Neural cell (in vitro differentiated cells): Measurements from ENCODE around the gene DYNLL1. TPM values are rescaled to one million over a fixed set of nuclear protein-coding genes. Genes with fewer than 3 reads are reported as not detected.
A peak's percentile ranks its signal among the peaks of the same experiment; 100 is the strongest.

Source experiments
- H2AFZ ChIP-seq: fragments of 200-600, 300-800 bp; sonication (generic), shearing (Covaris generic); 2 replicates; pipeline ENCODE4 v1.6.0; 2014; ENCODE audit warnings: low read depth, mild to moderate bottlenecking, antibody characterized with exemption, low read length, moderate library complexity
- H3F3A ChIP-seq: fragments of 200-600 bp; shearing (Covaris generic); 2 replicates; pipeline ENCODE4 v1.6.1; 2016; ENCODE audit warnings: mild to moderate bottlenecking, moderate library complexity, mixed read lengths, antibody characterized with exemption, low read length; ENCODE audit not compliant: insufficient read depth, poor library complexity, severe bottlenecking
- H3K27ac ChIP-seq: fragments of 200-600, 300-800 bp; sonication (generic), shearing (Covaris generic); 2 replicates; pipeline ENCODE4 v1.5.1; 2014; ENCODE audit warnings: mild to moderate bottlenecking, low read length, moderate library complexity
- H3K27me3 ChIP-seq: fragments of 300-800, 200-600 bp; sonication (generic), shearing (Covaris generic); 2 replicates; pipeline ENCODE4 v1.6.0; 2014; ENCODE audit warnings: mild to moderate bottlenecking, low read depth, low read length, moderate library complexity; ENCODE audit not compliant: insufficient read depth
- H3K36me3 ChIP-seq: fragments of 300-800, 200-600 bp; sonication (generic), shearing (Covaris generic); 2 replicates; pipeline ENCODE4 v1.5.1; 2014; ENCODE audit warnings: mild to moderate bottlenecking, antibody characterized with exemption, low read length, moderate library complexity; ENCODE audit not compliant: insufficient read depth
- H3K4me2 ChIP-seq: fragments of 300-800, 200-600 bp; sonication (generic), shearing (Covaris generic); 2 replicates; pipeline ENCODE4 v1.6.0; 2014; ENCODE audit warnings: mild to moderate bottlenecking, low read length
- H3K4me3 ChIP-seq: fragments of 300-800, 200-600 bp; sonication (generic), shearing (Covaris generic); 2 replicates; pipeline ENCODE4 v1.5.1; 2014; ENCODE audit warnings: mild to moderate bottlenecking, low read length, moderate library complexity
- H3K79me2 ChIP-seq: fragments of 200-600 bp; shearing (Covaris generic); replicated peaks from 2 replicates; pipeline ENCODE4 v1.6.0; 2014; ENCODE audit warnings: mild to moderate bottlenecking, low read length, moderate library complexity; ENCODE audit not compliant: insufficient read depth
- H3K9ac ChIP-seq: fragments of 300-800, 200-600 bp; sonication (generic), shearing (Covaris generic); 2 replicates; pipeline ENCODE4 v1.6.1; 2016; ENCODE audit warnings: mild to moderate bottlenecking, low read length, mixed read lengths
- H3K9me2 ChIP-seq: fragments of 200-600 bp; shearing (Covaris generic); 2 replicates; pipeline ENCODE4 v1.6.1; 2016; ENCODE audit warnings: mild to moderate bottlenecking, low read length, mixed read lengths; ENCODE audit not compliant: insufficient read depth
- H3K9me3 ChIP-seq: fragments of 200-600, 300-800 bp; sonication (generic), shearing (Covaris generic); 2 replicates; pipeline ENCODE4 v1.6.1; 2016; ENCODE audit warnings: mild to moderate bottlenecking, mixed run types, low read length, moderate library complexity, mixed read lengths
- H4K20me1 ChIP-seq: fragments of 200-600 bp; shearing (Covaris generic); 2 replicates; pipeline ENCODE4 v1.6.1; 2016; ENCODE audit warnings: mild to moderate bottlenecking, mixed run types; ENCODE audit not compliant: insufficient read depth
- EP300 ChIP-seq: fragments of 450-650 bp; conservative IDR thresholded peaks from 2 replicates; pipeline ENCODE4 v1.6.1; 2014; ENCODE audit warnings: antibody characterized with exemption, mild to moderate bottlenecking, moderate library complexity; ENCODE audit not compliant: poor library complexity, severe bottlenecking
- EZH2 ChIP-seq: fragments of 200-600, 300-800 bp; shearing (Covaris generic), sonication (generic); IDR thresholded peaks from 2 replicates; pipeline ENCODE4 v1.6.1; 2014; ENCODE audit warnings: antibody characterized with exemption, low read length, borderline replicate concordance, mild to moderate bottlenecking; ENCODE audit not compliant: insufficient read depth, poor library complexity, severe bottlenecking
- MXI1 ChIP-seq: fragments of 450-650 bp; conservative IDR thresholded peaks from 2 replicates; pipeline ENCODE4 v1.6.1; 2014; ENCODE audit warnings: antibody characterized with exemption, mild to moderate bottlenecking; ENCODE audit not compliant: poor library complexity, severe bottlenecking
- POLR2AphosphoS5 ChIP-seq: IDR thresholded peaks from 2 replicates; pipeline ENCODE4 v1.6.1; 2012
- RAD21 ChIP-seq: fragments of 450-650 bp; conservative IDR thresholded peaks from 2 replicates; pipeline ENCODE4 v1.6.1; 2014; ENCODE audit warnings: antibody characterized with exemption, mild to moderate bottlenecking, moderate library complexity
- SMC3 ChIP-seq: fragments of 450-650 bp; conservative IDR thresholded peaks from 2 replicates; pipeline ENCODE4 v1.6.1; 2014; ENCODE audit warnings: antibody characterized with exemption, mild to moderate bottlenecking, moderate library complexity; ENCODE audit not compliant: poor library complexity
- TAF1 ChIP-seq: IDR thresholded peaks from 2 replicates; pipeline ENCODE4 v1.6.1; 2012; ENCODE audit warnings: low read depth
- polyA plus RNA-seq: library from polyadenylated mRNA; depleted of rRNA; stranded (reverse); fragments of >200 nt; gene quantifications from 2 replicates; pipeline ENCODE4 v1.2.3, GENCODE V29; 2014
- TF ChIP-seq, protein P1 (sequence below): fragments of 450-650 bp; IDR thresholded peaks from 2 replicates; pipeline ENCODE4 v1.5.1; 2014; ENCODE audit warnings: antibody characterized with exemption, mild to moderate bottlenecking, moderate library complexity; ENCODE audit not compliant: poor library complexity, severe bottlenecking
- TF ChIP-seq, protein P2 (sequence below): IDR thresholded peaks from 2 replicates; pipeline ENCODE4 v1.6.1; 2012; ENCODE audit warnings: borderline replicate concordance

The DYNLL1 gene
- polyA plus RNA-seq, 1 donor from 2014 or later: 466 TPM

DNA sequence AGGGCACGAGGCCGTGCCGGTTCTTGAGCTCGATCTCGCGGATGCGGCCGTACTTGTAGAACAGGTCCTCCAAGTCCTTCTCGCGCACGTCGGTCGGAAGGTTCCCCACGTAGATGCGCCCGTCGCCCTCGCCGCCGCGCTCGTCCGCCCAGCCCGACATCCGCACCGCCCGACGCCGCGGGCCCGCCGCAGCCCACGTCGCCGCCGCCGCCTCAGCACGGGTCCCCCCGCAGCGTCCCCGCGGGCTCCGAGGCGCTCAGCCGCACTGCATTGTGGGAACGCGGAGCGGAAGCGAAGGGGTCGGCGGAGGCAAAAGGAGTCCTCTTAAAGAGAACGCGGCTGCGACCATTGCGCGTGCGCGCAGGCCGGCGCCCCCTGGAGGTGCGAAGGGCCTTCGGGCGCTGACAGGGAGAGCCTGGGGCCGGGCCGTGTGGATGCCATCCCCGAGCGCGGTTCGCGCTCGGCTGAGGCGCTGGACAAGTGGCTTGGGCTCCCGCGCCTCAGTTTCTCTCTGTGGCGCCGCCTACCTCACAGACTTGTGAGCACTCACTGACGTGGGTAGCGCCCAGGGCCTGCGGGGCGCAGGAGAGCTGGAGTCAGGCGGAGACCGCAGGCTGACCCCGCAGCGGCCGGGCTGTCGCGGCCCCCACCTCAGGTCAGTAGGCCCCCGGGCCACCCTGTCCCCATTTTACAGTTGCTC lies 26.3 kb upstream of the DYNLL1 start, which contains the start of gene SRSF9:
TSS of gene SRSF9 (minus strand) at position 299 of the 700 bp plus-strand sequence. CDS start at position 160, 139 bp downstream.
- H2AFZ ChIP-seq: peak within 1 kb of the TSS; percentile 78
- peak within 1 kb of the TSS; percentile 95 for H3K9ac ChIP-seq
- peaks cover 7% of the 10 kb centered on the region for H3F3A ChIP-seq
- TF ChIP-seq, protein P1, sequence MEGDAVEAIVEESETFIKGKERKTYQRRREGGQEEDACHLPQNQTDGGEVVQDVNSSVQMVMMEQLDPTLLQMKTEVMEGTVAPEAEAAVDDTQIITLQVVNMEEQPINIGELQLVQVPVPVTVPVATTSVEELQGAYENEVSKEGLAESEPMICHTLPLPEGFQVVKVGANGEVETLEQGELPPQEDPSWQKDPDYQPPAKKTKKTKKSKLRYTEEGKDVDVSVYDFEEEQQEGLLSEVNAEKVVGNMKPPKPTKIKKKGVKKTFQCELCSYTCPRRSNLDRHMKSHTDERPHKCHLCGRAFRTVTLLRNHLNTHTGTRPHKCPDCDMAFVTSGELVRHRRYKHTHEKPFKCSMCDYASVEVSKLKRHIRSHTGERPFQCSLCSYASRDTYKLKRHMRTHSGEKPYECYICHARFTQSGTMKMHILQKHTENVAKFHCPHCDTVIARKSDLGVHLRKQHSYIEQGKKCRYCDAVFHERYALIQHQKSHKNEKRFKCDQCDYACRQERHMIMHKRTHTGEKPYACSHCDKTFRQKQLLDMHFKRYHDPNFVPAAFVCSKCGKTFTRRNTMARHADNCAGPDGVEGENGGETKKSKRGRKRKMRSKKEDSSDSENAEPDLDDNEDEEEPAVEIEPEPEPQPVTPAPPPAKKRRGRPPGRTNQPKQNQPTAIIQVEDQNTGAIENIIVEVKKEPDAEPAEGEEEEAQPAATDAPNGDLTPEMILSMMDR: peak; percentile 99
- TF ChIP-seq EP300: peak; percentile 77
- TF ChIP-seq EZH2: no peak
- peak; percentile 94 for TF ChIP-seq MXI1
- TF ChIP-seq POLR2AphosphoS5: peak; percentile 94
- peak; percentile 76 for TF ChIP-seq SMC3
- TF ChIP-seq, protein P2, sequence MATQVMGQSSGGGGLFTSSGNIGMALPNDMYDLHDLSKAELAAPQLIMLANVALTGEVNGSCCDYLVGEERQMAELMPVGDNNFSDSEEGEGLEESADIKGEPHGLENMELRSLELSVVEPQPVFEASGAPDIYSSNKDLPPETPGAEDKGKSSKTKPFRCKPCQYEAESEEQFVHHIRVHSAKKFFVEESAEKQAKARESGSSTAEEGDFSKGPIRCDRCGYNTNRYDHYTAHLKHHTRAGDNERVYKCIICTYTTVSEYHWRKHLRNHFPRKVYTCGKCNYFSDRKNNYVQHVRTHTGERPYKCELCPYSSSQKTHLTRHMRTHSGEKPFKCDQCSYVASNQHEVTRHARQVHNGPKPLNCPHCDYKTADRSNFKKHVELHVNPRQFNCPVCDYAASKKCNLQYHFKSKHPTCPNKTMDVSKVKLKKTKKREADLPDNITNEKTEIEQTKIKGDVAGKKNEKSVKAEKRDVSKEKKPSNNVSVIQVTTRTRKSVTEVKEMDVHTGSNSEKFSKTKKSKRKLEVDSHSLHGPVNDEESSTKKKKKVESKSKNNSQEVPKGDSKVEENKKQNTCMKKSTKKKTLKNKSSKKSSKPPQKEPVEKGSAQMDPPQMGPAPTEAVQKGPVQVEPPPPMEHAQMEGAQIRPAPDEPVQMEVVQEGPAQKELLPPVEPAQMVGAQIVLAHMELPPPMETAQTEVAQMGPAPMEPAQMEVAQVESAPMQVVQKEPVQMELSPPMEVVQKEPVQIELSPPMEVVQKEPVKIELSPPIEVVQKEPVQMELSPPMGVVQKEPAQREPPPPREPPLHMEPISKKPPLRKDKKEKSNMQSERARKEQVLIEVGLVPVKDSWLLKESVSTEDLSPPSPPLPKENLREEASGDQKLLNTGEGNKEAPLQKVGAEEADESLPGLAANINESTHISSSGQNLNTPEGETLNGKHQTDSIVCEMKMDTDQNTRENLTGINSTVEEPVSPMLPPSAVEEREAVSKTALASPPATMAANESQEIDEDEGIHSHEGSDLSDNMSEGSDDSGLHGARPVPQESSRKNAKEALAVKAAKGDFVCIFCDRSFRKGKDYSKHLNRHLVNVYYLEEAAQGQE: peak; percentile 74
- peak; percentile 87 for TF ChIP-seq TAF1
- peak; percentile 65 for TF ChIP-seq RAD21
- peaks cover 10% of the 10 kb centered on the region for H3K36me3 ChIP-seq
- H3K4me3 ChIP-seq: peak within 1 kb of the TSS; percentile 97
- peaks cover 8% of the 10 kb centered on the region for H4K20me1 ChIP-seq
- H3K9me3 ChIP-seq: no peaks in the 10 kb centered on the region
- H3K9me2 ChIP-seq: no peaks in the 10 kb centered on the region
- peaks cover 50% of the 10 kb centered on the region for H3K79me2 ChIP-seq
- H3K4me2 ChIP-seq: peak within 1 kb of the TSS; percentile 91
- H3K27me3 ChIP-seq: no peaks in the 10 kb centered on the region
- H3K27ac ChIP-seq: peak within 1 kb of the TSS; percentile 95

DNA sequence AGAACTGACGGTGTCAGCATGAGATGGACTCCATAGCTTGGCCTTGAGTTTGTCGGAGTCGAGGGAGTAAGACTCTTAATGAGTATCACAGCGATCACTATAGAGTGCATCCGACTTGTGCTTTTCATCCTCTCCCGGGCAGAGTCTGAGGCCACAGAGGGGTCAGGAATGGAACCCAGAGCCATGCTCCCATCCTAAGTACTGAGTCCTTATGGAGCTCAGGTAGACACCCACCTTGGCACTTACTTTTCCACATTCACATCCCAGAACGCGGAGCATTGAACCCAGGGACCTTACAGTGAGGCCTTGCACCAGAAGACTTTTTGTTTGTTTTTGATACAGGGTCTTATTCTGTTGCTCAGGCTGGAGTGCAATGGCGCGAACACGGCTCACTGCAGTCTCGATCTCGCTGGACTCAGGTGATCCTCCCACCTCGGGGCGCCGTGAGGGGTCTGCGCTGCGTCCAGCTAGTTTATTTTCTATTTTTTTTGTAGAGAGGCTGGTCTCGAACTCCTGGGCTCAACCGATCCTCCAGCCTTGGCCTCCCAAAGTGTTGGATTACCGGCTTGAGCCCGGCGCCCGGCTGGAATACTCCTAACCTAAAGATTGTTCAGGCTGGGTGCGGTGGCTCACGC lies 25.6 kb upstream of the DYNLL1 start:
- H3K36me3 ChIP-seq: peaks cover 4% of the 10 kb centered on the region
- H4K20me1 ChIP-seq: peaks cover 8% of the 10 kb centered on the region
- H3K4me2 ChIP-seq: peak overlapping the region; percentile 91
- peak overlapping the region; percentile 97 for H3K4me3 ChIP-seq
- no peaks in the 10 kb centered on the region for H3K9me3 ChIP-seq
- no peak for TF ChIP-seq POLR2AphosphoS5
- TF ChIP-seq EZH2: no peak
- TF ChIP-seq TAF1: no peak
- TF ChIP-seq RAD21: no peak
- TF ChIP-seq, protein P1: no peak
- TF ChIP-seq MXI1: no peak
- TF ChIP-seq, protein P2: no peak
- TF ChIP-seq EP300: no peak
- no peak for TF ChIP-seq SMC3
- no peaks in the 10 kb centered on the region for H3K27me3 ChIP-seq
- H3K9ac ChIP-seq: peak overlapping the region; percentile 95
- H3K27ac ChIP-seq: peak overlapping the region; percentile 95
- peaks cover 7% of the 10 kb centered on the region for H3F3A ChIP-seq
- H3K79me2 ChIP-seq: peaks cover 48% of the 10 kb centered on the region
- H2AFZ ChIP-seq: peak overlapping the region; percentile 78
- H3K9me2 ChIP-seq: no peaks in the 10 kb centered on the region
